Spleen (tissue), 11 donors: ENCODE measurements around the gene SPG11. TPM values are rescaled to one million over a fixed set of nuclear protein-coding genes. Genes with fewer than 3 reads are reported as not detected.

ENCODE experiments used
- DNase-seq: peaks from one replicate; pipeline ENCODE4 v3.0.0-alpha.2; 2020
- H3K27ac ChIP-seq, 8 donors: fragments of 200-600 bp; sonication (generic) in 7 of 8; 1 replicate in 4 of 8; 2 replicates in 4 of 8; pipeline versions ENCODE4 v1.5.0 to v1.8.0; 2016 to 2021; ENCODE audit warnings: inconsistent platforms in 4 of 8, mild to moderate bottlenecking in 4 of 8, moderate library complexity in 1 of 8
- H3K27me3 ChIP-seq, 7 donors: fragments of 200-600 bp; sonication (generic) in 6 of 7; replicated peaks in 1 of 7; 1 replicate in 4 of 7; 2 replicates in 3 of 7; pipeline versions ENCODE4 v1.5.0 to v1.8.0; 2016 to 2021; ENCODE audit warnings: inconsistent platforms in 3 of 7, mild to moderate bottlenecking in 1 of 7
- H3K36me3 ChIP-seq, 6 donors: fragments of 200-600 bp; sonication (generic) in 5 of 6; 1 replicate in 4 of 6; 2 replicates in 2 of 6; pipeline versions ENCODE4 v1.5.0 to v1.8.0; 2016 to 2021; ENCODE audit warnings: inconsistent platforms in 2 of 6
- H3K4me1 ChIP-seq, 6 donors: fragments of 200-600 bp; sonication (generic) in 5 of 6; 1 replicate in 3 of 6; 2 replicates in 3 of 6; pipeline versions ENCODE4 v1.5.0 to v1.8.0; 2016 to 2021; ENCODE audit warnings: inconsistent platforms in 3 of 6
- H3K4me3 ChIP-seq, 8 donors: fragments of 200-600 bp; sonication (generic) in 7 of 8; 1 replicate in 4 of 8; 2 replicates in 4 of 8; pipeline versions ENCODE4 v1.5.0 to v1.8.0; 2016 to 2021; ENCODE audit warnings: inconsistent platforms in 4 of 8, mild to moderate bottlenecking in 4 of 8, moderate library complexity in 2 of 8
- H3K9me3 ChIP-seq, 8 donors: fragments of 200-600 bp; sonication (generic) in 7 of 8; 1 replicate in 4 of 8; 2 replicates in 4 of 8; pipeline versions ENCODE4 v1.5.0 to v1.8.0; 2016 to 2021; ENCODE audit warnings: inconsistent platforms in 4 of 8
- CTCF ChIP-seq, 11 experiments: fragments of 200-600 bp in 7 of 11; fragments of 450-650 bp in 4 of 11; sonication (generic) in 4 of 11; IDR thresholded peaks in 8 of 11; conservative IDR thresholded peaks in 3 of 11; 1 replicate in 7 of 11; 2 replicates in 4 of 11; pipeline versions ENCODE4 v1.4.0 to v1.8.0; 2016 to 2021; ENCODE audit warnings: antibody characterized with exemption in 11 of 11, inconsistent platforms in 4 of 11, mild to moderate bottlenecking in 1 of 11
- POLR2A ChIP-seq, 3 donors: fragments of 450-650 bp; IDR thresholded peaks; one replicate each; pipeline ENCODE4 v1.5.1; 2017; ENCODE audit warnings: antibody characterized with exemption in 3 of 3, mild to moderate bottlenecking in 1 of 3
- POLR2AphosphoS5 ChIP-seq, 3 donors: sonication (generic); formaldehyde crosslinking; IDR thresholded peaks; one replicate each; pipeline ENCODE4 v1.5.1; 2017; ENCODE audit warnings: antibody characterized with exemption in 3 of 3
- WGBS, 5 donors: extraction: QIAGEN DNeasy Blood & Tissue Kit in 3 of 5; methylation state at CpG; one replicate each; pipeline versions ENCODE4 v1.1.5 to v1.1.7; 2013 to 2018; 5-methylcytosine and 5-hydroxymethylcytosine counted together
- intact Hi-C: fragments of 100-400 bp; cut with DNase I; formaldehyde crosslinking; loops from one replicate; pipeline ENCODE4 v1.15.0; 2023; ENCODE audit warnings: low total_unique reads
- polyA plus RNA-seq, 3 donors: library from polyadenylated mRNA; stranded (reverse); fragments of 200-250 nt; gene quantifications; one replicate each; pipeline ENCODE4 v1.2.1, GENCODE V29; 2013
- total RNA-seq, 7 donors: library from RNA; depleted of rRNA in 3 of 7; stranded (reverse); fragments of >200 nt in 3 of 7; fragmentation: NEBNext Ultra II Directional in 4 of 7; extraction: Animal tissue kit (Norgen Biotek cat#: 25700) in 4 of 7; gene quantifications; one replicate each; pipeline versions ENCODE4 v1.1.0 to v1.2.1, GENCODE V29; 2016 to 2021
- donor health status: healthy with polysubstance abuse.
- donor health status: DM: no; HTN: no; CAD: no; lungs with moderate emphysema.
- donor health status: DM: no; HTN: no; CAD: no.
- donor health status: Bipolar disorder and iron deficiency.
- donor health status: healthy.
- donor health status: DM: no; HTN: no; CAD: no.
- donor health status: DM: yes; HTN: yes; CAD: no.

Gene SPG11
- total and polyA plus RNA-seq, 10 donors = 37.4 to 218 (median 143) TPM

GRCh38 chr15:44711743-44712345, 48.4 kb upstream of the SPG11 start:
- H3K36me3 ChIP-seq = peaks cover 5 to 59% (median 27%) of the 10 kb centered on the region in 6 donors
- peak overlapping the region; percentile 98 to 100 (median 100) for H3K27ac ChIP-seq
- intact Hi-C loops = loop anchor here (5.0 kb wide), 1 partner anchor 45 kb away; no protein-coding TSS in a partner anchor
- peak; percentile 93 for DNase-seq
- H3K9me3 ChIP-seq = no peaks in the 10 kb centered on the region
- TF ChIP-seq POLR2AphosphoS5 (IDR thresholded peaks at IDR 0.05) (no peak), CTCF (IDR thresholded peaks at IDR 0.05 in 8 of 11, conservative IDR thresholded peaks at IDR 0.05 in 3 of 11) (no peak), POLR2A (IDR thresholded peaks at IDR 0.05) (no peak)
- H3K4me1 ChIP-seq = peaks cover 30 to 72% (median 49%) of the 10 kb centered on the region in 6 donors
- 0 to 1% (median 0%) methylated on average over 22 to 46 of the region's 46 CpGs for WGBS, 5 donors
- peak overlapping the region; percentile 68 to 96 (median 89) for H3K4me3 ChIP-seq
- no peaks in the 10 kb centered on the region for H3K27me3 ChIP-seq

- Histone ChIP-seq H3K27me3 (no peaks in the 10 kb centered on the region), H3K27ac (peak within 1 kb of the TSS; percentile 98 to 100 (median 100)), H3K4me1 (peaks cover 24 to 65% (median 43%) of the 10 kb centered on the region in 6 donors), H3K4me3 (peak within 1 kb of the TSS; percentile 68 to 96 (median 89)), H3K36me3 (peaks cover 5 to 58% (median 21%) of the 10 kb centered on the region in 6 donors), H3K9me3 (no peaks in the 10 kb centered on the region)
- intact Hi-C loops = loop anchor here (5.0 kb wide), 1 partner anchor 44 kb away; no protein-coding TSS in a partner anchor
- peak; percentile 96 for DNase-seq
- TF ChIP-seq POLR2A (IDR thresholded peaks at IDR 0.05) (peak; percentile 96 to 100 (median 99)), CTCF (IDR thresholded peaks at IDR 0.05 in 8 of 11, conservative IDR thresholded peaks at IDR 0.05 in 3 of 11) (peak in 3 of 11 experiments; percentile 11 to 26 (median 16)), POLR2AphosphoS5 (IDR thresholded peaks at IDR 0.05) (peak; percentile 100)
- 0 to 1% (median 0%) methylated on average over 20 to 37 of the region's 37 CpGs for WGBS, 5 donors
These were observed 47.8 kb upstream of the SPG11 start, which contains the start of the genes B2M and PATL2 for GRCh38 chr15:44711096-44711742. Gene B2M (plus strand): TSS chr15:44711517. CDS start chr15:44711547, 30 bp downstream. Gene PATL2 (minus strand): TSS chr15:44711323. CDS start chr15:44676490, 34,833 bp downstream.

- TF ChIP-seq POLR2AphosphoS5 (IDR thresholded peaks at IDR 0.05) = peak in 1 of 3 donors; percentile 53
- TF ChIP-seq POLR2A (IDR thresholded peaks at IDR 0.05) = peak in 1 of 3 donors; percentile 13
- TF ChIP-seq CTCF (IDR thresholded peaks at IDR 0.05 in 8 of 11, conservative IDR thresholded peaks at IDR 0.05 in 3 of 11) = peak in 7 of 11 experiments; percentile 18 to 50 (median 35)
- Histone ChIP-seq H3K4me3 (peak overlapping the region; percentile 68 to 96 (median 89)), H3K4me1 (peaks cover 17 to 58% (median 35%) of the 10 kb centered on the region in 6 donors), H3K27ac (peak overlapping the region; percentile 98 to 100 (median 100)), H3K27me3 (no peaks in the 10 kb centered on the region), H3K9me3 (no peaks in the 10 kb centered on the region), H3K36me3 (peaks cover 0 to 50% (median 14%) of the 10 kb centered on the region in 6 donors)
- intact Hi-C loops = loop anchor here (5.0 kb wide), 1 partner anchor 43 kb away; no protein-coding TSS in a partner anchor
- WGBS, 5 donors = 3 to 11% (median 8%) methylated on average over 11 of the region's 11 CpGs
- DNase-seq = peak; percentile 88
These were observed 47.0 kb upstream of the SPG11 start for GRCh38 chr15:44710236-44711095.
